Hepatocyte (in vitro differentiated cells): ENCODE data around the gene HIVEP1. TPM values are rescaled to one million over a fixed set of nuclear protein-coding genes. Genes with fewer than 3 reads are reported as not detected.

Experiments used
- DNase-seq: peaks from one replicate; pipeline ENCODE4 v3.0.0-alpha.2; 2016; ENCODE audit warnings: low spot score
- H2AFZ ChIP-seq: fragments of 200-600 bp; sonication (generic); 2 replicates; pipeline ENCODE4 v1.6.0; 2016; ENCODE audit warnings: antibody characterized with exemption, mild to moderate bottlenecking
- H3K27ac ChIP-seq: fragments of 200-600 bp; sonication (generic); 2 replicates; pipeline ENCODE4 v1.5.1; 2016; ENCODE audit warnings: mild to moderate bottlenecking
- H3K27me3 ChIP-seq: fragments of 200-600 bp; sonication (generic); 2 replicates; pipeline ENCODE4 v1.6.1; 2016
- H3K36me3 ChIP-seq: fragments of 200-600 bp; sonication (generic); replicated peaks from 2 replicates; pipeline ENCODE4 v1.5.1; 2016; ENCODE audit warnings: low read depth; ENCODE audit not compliant: insufficient read depth
- H3K4me1 ChIP-seq: fragments of 200-600 bp; sonication (generic); 2 replicates; pipeline ENCODE4 v1.5.1; 2016; ENCODE audit warnings: mild to moderate bottlenecking, moderate library complexity; ENCODE audit not compliant: insufficient read depth
- H3K4me2 ChIP-seq: fragments of 200-600 bp; sonication (generic); 2 replicates; pipeline ENCODE4 v1.6.0; 2016
- H3K4me3 ChIP-seq: fragments of 200-600 bp; sonication (generic); 2 replicates; pipeline ENCODE4 v1.5.1; 2016; ENCODE audit warnings: mild to moderate bottlenecking
- H3K79me2 ChIP-seq: fragments of 200-600 bp; sonication (generic); 2 replicates; pipeline ENCODE4 v1.6.0; 2017; ENCODE audit warnings: mild to moderate bottlenecking
- H3K9me2 ChIP-seq: fragments of 200-600 bp; sonication (generic); replicated peaks from 2 replicates; pipeline ENCODE4 v1.6.0; 2017; ENCODE audit warnings: mild to moderate bottlenecking; ENCODE audit not compliant: insufficient read depth
- H3K9me3 ChIP-seq: fragments of 200-600 bp; sonication (generic); 2 replicates; pipeline ENCODE4 v1.5.1; 2016; ENCODE audit warnings: low read depth, mild to moderate bottlenecking
- H4K20me1 ChIP-seq: fragments of 200-600 bp; sonication (generic); 2 replicates; pipeline ENCODE4 v1.6.0; 2016; ENCODE audit warnings: mild to moderate bottlenecking; ENCODE audit not compliant: insufficient read depth, poor library complexity, severe bottlenecking
- EZH2 ChIP-seq: fragments of 200-600 bp; sonication (generic); IDR thresholded peaks from 2 replicates; pipeline ENCODE4 v1.6.1; 2016; ENCODE audit warnings: antibody characterized with exemption, mild to moderate bottlenecking, borderline replicate concordance
- EZH2phosphoT487 ChIP-seq: fragments of 200-600 bp; sonication (generic); IDR thresholded peaks from one replicate; pipeline ENCODE4 v1.6.1; 2018; ENCODE audit warnings: antibody characterized with exemption, mild to moderate bottlenecking, low read depth, moderate library complexity; ENCODE audit not compliant: unreplicated experiment, severe bottlenecking
- WGBS: methylation state at CpG from one replicate; pipeline ENCODE4 v1.1.6; 2016; ENCODE audit warnings: low lambda C conversion rate; ENCODE audit errors: missing lambda C conversion rate; 5-methylcytosine and 5-hydroxymethylcytosine counted together
- polyA plus RNA-seq: library from polyadenylated mRNA; unstranded; fragments of >200 nt; fragmentation: Nextera tagmentation; extraction: Ambion mirVana; gene quantifications from 2 replicates; pipeline ENCODE4 v1.2.1, GENCODE V29; 2016
- total RNA-seq: library from RNA; depleted of rRNA; stranded (reverse); fragments of >200 nt; gene quantifications from 2 replicates; pipeline ENCODE4 v1.2.3, GENCODE V29; 2014
- TF ChIP-seq, protein P1 (sequence below): fragments of 200-600 bp; sonication (generic); IDR thresholded peaks from 2 replicates; pipeline ENCODE4 v1.5.1; 2016; ENCODE audit warnings: antibody characterized with exemption, mild to moderate bottlenecking; ENCODE audit not compliant: poor library complexity

The HIVEP1 gene
- total and polyA plus RNA-seq, 2 experiments from 2014 or later: 8.7 to 33.7 TPM

DNA sequence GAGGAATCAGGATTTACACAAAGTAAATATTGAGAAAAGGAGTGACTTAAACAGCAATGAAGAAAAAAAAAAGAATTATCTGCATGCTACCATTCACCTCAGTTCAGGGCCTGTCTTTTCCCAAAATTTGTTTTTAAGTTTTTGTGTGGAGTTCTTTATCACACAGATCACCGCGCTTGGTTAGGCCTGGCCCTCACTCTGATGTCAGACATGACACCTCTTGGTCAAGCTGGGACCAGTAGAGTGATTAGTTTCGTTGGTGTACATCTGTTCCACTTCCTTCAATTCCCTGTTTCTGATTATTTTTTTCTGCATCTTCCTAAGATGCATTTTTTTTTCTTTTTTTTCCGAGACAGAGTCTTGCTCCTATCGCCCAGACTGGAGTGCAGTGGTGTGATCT lies 34.9 kb upstream of the HIVEP1 start:
- Histone ChIP-seq H3K27me3 (no peaks in the 10 kb centered on the region), H3K4me1 (no peaks in the 10 kb centered on the region), H3K9me3 (no peaks in the 10 kb centered on the region), H3K36me3 (no peaks in the 10 kb centered on the region), H3K4me3 (no peak overlapping the region), H3K79me2 (no peaks in the 10 kb centered on the region), H4K20me1 (no peaks in the 10 kb centered on the region), H2AFZ (no peak overlapping the region), H3K4me2 (no peak overlapping the region), H3K27ac (no peak overlapping the region), H3K9me2 (no peaks in the 10 kb centered on the region)
- WGBS: 93% methylated on average over 5 of the region's 5 CpGs
- no peak for DNase-seq
- TF ChIP-seq, protein P1, sequence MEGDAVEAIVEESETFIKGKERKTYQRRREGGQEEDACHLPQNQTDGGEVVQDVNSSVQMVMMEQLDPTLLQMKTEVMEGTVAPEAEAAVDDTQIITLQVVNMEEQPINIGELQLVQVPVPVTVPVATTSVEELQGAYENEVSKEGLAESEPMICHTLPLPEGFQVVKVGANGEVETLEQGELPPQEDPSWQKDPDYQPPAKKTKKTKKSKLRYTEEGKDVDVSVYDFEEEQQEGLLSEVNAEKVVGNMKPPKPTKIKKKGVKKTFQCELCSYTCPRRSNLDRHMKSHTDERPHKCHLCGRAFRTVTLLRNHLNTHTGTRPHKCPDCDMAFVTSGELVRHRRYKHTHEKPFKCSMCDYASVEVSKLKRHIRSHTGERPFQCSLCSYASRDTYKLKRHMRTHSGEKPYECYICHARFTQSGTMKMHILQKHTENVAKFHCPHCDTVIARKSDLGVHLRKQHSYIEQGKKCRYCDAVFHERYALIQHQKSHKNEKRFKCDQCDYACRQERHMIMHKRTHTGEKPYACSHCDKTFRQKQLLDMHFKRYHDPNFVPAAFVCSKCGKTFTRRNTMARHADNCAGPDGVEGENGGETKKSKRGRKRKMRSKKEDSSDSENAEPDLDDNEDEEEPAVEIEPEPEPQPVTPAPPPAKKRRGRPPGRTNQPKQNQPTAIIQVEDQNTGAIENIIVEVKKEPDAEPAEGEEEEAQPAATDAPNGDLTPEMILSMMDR: no peak
- TF ChIP-seq EZH2phosphoT487: no peak
- no peak for TF ChIP-seq EZH2

DNA sequence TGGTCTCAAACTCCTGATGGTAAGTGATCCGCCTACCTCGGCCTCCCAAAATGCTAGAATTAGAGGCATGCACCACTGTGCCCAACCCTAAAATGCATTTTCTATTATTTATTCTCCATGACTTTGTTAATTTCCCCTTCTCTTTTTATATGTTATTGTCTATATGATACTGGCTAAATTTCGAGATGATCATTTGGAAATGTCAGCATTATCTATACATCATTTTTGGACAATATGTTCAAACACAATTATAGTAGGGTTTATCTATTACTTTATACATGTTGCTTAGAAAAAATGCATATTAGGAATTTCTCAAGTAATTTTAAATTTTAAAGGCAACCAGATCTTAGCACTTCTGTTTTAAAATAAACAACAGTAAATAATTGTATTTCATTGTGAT lies 34.4 kb upstream of the HIVEP1 start:
- no peak overlapping the region for H3K4me2 ChIP-seq
- H3K79me2 ChIP-seq: no peaks in the 10 kb centered on the region
- no peaks in the 10 kb centered on the region for H3K9me3 ChIP-seq
- no peak overlapping the region for H3K4me3 ChIP-seq
- DNase-seq: no peak
- no peak overlapping the region for H3K27ac ChIP-seq
- WGBS: 96% methylated on average over 3 of the region's 3 CpGs
- no peaks in the 10 kb centered on the region for H3K9me2 ChIP-seq
- TF ChIP-seq, protein P1: no peak
- TF ChIP-seq EZH2phosphoT487 (no peak), EZH2 (no peak)
- H3K4me1 ChIP-seq: no peaks in the 10 kb centered on the region
- no peak overlapping the region for H2AFZ ChIP-seq
- no peaks in the 10 kb centered on the region for H3K27me3 ChIP-seq
- no peaks in the 10 kb centered on the region for H3K36me3 ChIP-seq
- H4K20me1 ChIP-seq: no peaks in the 10 kb centered on the region

DNA sequence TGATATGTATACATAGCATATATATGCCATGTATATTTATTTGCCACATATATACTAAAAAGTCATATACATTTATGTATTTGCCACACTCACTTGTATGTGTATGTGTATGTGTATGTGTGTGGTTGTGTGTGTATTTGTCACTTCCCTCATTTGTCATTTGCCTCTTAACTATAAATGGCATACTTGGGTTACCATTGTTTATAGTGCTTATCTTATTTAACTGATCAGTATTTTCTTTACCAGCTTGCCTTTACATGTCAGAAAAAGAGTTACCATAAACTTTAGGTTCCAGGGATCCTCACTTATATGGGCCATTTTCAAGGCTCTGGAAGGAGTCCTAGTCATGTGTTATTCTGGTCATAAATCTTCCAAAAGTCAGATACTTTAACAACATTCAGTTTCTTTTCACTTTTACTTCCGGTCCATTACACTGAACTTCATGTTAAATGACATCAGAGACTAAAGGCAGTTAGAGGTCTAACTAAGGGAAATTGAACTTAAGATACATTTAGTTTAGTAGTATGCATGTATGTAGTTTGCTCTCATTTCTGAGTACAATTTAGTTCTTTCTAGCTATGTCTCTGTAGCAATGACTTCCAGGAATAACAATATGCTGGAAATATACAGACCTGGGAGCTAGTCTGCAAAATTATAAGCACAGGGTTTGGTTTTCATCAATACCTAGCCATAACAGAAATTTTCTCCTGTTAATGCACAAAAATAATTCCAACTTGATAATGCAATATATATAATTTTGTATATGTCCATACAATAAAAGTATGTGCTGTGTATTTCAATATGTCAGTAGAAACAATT lies 33.7 kb upstream of the HIVEP1 start:
- WGBS: 28% methylated on average over 1 of the region's 1 CpG
- H4K20me1 ChIP-seq: no peaks in the 10 kb centered on the region
- no peaks in the 10 kb centered on the region for H3K79me2 ChIP-seq
- H3K27ac ChIP-seq: no peak overlapping the region
- no peaks in the 10 kb centered on the region for H3K27me3 ChIP-seq
- H3K9me3 ChIP-seq: no peaks in the 10 kb centered on the region
- TF ChIP-seq EZH2phosphoT487 (no peak), EZH2 (no peak)
- TF ChIP-seq, protein P1: no peak
- H3K4me1 ChIP-seq: no peaks in the 10 kb centered on the region
- DNase-seq: no peak
- H2AFZ ChIP-seq: no peak overlapping the region
- no peak overlapping the region for H3K4me2 ChIP-seq
- no peaks in the 10 kb centered on the region for H3K9me2 ChIP-seq
- no peak overlapping the region for H3K4me3 ChIP-seq
- no peaks in the 10 kb centered on the region for H3K36me3 ChIP-seq
